Suppressor macrophage treated with lipopolysaccharide for 4 hours (primary cell): ENCODE results near the gene CFH.
"Not testable (repeated sequence)": the region's sequence is repeated elsewhere in the genome, so short reads cannot be mapped to it uniquely, and the experiment has no call there.

ENCODE experiments used
- DNase-seq: peaks from one replicate; pipeline ENCODE4 v3.0.0-alpha.2; 2020

Gene CFH

GRCh38 chr1:196651637-196652215, at the start of gene CFH:
CFH (plus strand) TSS chr1:196652043; CDS start chr1:196652118, 75 bp downstream.
- peak; percentile 37 for DNase-seq

DNA sequence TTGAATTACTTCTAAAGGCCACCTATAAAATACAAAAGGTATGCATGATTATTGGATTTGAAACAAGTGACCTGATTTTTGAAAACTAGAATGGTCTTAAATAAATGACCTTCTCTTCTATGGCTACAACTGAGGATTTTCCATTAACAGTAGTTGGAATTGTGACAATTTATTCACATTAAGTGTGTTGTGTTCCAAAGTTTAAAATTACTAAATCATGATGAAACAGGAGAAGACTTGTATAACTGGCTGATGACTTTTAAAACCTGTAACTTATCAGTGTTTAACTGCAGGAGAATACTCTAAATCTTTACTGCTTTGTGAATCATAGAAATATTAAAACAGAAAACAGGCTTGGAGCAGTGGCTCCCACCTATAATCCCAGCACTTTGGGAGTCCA, 48.2 kb upstream of the CFH start:
- DNase-seq, result no peak

DNA sequence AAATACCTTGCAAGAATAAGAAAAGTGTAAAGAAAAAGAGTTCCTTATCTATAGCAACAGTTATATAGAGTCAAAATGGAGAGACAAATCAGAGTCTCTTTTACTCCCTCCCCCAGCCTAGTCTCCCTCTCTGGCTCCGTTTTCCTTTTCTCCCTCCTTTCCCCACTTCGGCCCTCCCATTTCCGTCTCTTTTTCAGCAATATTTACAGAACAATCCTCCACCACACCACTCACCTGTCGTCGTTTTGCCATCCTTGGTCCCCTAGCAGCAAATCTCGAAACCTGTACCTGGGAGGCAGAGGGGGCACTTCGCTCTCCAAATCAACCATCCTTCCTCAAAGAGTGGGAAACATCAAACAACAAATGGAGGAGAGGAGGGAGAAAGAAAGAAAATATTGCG, 43.9 kb upstream of the CFH start:
- no peak for DNase-seq

GRCh38 chr1:196608390-196609369, 43.2 kb upstream of the CFH start, which contains the start of gene KCNT2:
KCNT2 (minus strand) TSS chr1:196608440; CDS start chr1:196608309, 131 bp downstream.
- no peak for DNase-seq

DNA sequence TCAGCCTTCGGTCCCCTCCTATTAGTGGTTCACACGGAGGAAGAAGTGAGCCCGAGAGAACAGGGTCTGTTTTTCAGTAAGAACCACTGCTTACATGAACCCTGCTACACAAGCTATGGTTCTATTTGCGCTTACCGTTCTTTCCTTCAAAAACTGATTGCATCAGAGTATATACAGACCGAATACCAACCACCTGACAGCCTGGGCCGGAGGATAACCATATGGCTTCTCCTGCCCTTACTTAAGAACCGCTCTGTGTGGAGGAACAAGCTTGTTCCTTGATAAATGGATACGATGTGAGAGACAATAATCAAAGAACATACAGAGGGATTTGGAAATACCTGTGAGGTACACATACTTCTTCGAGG, 42.5 kb upstream of the CFH start:
- no peak for DNase-seq

DNA sequence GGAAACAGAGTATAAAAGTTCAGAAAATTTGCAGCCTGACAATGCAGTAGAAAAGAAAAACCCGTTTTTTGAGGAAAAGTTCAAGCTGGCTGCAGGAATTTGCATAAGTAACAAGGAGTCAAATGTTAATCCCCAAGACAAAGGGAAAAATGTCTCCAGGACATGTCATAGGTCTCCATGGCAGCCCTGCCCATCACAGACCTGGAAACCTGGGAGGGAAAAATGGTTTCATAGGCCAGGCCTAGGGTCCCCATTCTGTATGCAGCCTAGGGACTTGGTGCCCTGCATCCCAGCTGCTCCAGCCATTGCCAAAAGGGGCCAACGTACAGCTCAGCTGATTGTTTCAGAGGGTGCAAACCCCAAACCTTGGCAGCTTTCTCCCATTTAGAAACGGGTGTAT, 40.0 kb upstream of the CFH start:
- DNase-seq, result no peak

GRCh38 chr1:196619721-196620120, 32.1 kb upstream of the CFH start:
- no peak for DNase-seq

DNA sequence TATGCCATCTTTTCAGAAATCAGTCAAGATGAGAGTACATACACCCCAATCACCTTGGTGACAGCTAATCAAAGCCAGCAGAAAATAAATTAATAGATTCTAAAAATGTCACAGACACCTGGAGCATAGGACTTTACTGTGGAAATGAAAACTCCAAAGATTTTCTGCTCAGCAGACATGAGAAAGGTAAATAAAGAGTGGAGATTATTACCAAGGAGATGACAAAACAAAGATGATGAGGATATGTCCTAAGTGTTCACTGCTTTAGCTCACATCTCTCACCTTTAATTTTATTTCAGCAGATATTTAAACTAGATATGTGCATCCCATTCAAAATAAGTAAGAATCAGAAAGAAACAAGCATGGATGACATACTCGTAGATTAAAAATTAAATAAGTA, 28.8 kb upstream of the CFH start:
- DNase-seq, result no peak

GRCh38 chr1:196628838-196629237, 23.0 kb upstream of the CFH start:
- DNase-seq, result no peak

GRCh38 chr1:196637606-196638005, 14.2 kb upstream of the CFH start:
- DNase-seq, result no peak

DNA sequence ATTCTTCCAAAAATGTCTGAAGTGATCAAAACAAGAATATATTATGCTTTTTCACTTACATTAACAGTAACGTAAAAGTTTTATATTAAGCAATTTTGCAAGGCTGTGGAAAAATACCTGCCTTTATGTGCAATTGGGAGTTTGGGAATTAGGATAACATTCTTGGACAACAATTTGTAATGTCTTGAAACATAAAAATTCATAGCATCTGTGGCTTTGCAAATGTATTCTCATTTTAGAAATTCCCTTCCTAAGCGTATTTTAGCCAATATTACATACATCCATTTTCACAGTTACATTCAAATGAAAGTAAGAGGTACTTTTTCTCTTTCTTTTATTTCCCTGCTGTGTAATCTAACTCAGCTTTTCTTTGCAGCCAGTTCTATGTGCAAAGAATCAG, 13.4 kb upstream of the CFH start:
- no peak for DNase-seq

DNA sequence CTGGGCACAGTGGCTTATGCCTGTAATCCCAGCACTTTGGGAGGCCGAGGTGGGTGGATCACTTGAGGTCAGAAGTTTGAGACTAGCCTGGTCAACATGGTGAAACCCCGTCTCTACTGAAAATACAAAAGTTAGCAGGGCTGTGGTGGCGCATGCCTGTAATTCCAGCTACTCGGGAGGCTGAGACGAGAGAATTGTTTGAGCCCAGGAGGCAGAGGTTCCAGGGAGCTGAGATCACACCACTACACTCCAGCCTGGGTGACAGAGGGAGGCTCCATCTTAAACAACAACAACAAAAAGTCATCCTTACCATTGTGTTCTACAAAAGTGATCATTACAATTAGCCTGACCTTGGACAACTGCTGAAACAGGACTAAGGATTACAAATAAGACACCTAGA, 12.6 kb upstream of the CFH start:
- not testable (repeated sequence) for DNase-seq

DNA sequence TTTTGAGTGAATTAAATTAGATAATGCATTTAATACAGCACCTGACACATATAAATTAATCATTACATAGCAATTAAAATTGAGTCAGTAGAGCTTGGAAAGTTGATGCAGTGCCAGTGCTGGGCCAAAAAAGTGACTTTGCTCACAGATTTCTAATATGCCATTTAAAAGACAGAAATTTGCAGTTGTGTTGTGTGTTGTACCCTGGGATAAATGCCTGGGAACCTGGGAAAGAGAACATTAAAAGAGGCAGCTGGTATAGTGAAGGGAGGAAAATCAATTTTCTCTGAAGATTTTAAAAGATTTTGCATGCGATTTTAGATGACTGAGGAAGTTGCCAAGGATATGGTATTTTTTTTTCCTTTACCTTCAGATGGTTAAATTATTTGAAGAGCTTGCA, 10.9 kb upstream of the CFH start:
- no peak for DNase-seq

DNA sequence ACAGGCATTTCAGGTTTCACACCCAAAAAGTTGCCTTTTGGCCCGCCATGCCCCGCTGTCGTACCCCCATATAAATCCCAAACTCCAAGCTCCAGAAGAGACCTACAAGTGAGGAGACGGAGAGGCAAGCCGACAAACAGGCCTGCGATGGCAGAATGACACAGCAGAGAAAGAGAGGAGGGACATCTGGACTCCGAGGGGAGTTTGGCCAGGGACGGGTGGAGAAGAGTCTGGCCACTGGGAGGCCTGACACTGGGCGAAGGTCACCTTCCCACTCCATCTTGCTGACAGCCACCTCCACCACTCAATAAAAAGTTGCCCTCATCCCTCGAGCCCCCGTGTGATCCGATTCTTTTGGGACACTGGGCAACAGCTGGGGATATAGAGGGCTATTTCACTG, 1.9 kb upstream of the CFH start:
- no peak for DNase-seq

DNA sequence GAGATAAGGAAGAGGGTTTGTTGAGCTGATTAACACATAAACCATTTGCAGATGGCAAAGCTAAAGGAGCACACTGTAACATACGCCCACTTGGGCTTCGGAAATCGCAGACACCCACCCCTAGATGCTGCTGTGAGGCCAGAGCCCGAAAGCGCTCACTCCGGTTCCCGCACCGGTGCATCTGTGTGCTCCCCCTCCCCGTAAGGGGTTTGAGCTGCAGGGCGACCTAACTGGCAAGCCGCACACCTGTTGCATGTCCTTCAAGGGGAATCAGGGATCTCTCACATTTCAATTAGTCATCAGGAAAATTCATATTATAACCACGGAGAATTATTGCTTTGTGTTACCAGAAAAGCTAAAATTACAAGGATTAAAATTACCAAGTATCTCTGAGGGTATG, 1.4 kb upstream of the CFH start:
- DNase-seq, result no peak

- no peak for DNase-seq
These were observed 764 bp upstream of the CFH start for GRCh38 chr1:196651079-196651478.

- DNase-seq, result no peak
These were observed 2.4 kb downstream of the CFH start for GRCh38 chr1:196654271-196654670.

DNA sequence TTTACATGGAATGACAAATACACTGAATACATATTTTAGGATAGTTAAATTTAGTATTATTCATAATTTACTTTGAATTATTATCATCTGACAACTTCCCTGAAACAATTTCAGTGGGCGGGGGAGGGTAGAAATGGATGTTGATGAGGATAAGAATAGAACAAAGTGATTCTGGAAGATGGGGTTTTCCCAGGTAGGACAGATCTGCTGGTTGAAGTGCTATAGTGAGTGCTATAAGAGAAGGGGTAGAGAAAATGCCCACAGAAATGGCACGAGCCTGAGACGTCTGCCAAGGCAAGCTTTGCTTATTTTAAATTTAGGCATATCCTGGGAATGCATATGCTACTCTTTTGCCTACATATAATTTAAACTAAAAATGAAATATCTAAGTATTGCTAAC, 3.2 kb downstream of the CFH start:
- DNase-seq, result no peak

DNA sequence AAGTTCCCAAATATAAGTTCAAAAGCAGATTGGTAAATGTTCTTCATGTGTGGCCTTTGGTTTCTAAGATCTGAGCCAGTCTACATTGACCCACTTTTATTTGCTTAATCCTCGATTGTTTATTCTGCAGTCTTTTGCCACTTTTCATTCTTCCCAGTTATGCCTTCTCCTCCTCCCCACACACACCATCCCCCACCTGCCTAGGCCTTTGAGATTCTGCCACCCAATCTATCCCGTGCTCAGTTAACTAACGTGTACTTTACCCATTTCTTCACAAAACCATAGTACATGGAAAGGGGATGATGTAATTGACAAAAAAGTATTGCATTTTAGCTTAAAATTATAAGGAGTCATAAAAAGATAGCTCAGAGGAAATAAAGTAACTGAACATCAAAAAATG, 3.7 kb downstream of the CFH start:
- no peak for DNase-seq

- no peak for DNase-seq
These were observed 7.6 kb downstream of the CFH start for GRCh38 chr1:196659471-196659870.

- DNase-seq, result no peak
These were observed 8.4 kb downstream of the CFH start for GRCh38 chr1:196660272-196660671.

DNA sequence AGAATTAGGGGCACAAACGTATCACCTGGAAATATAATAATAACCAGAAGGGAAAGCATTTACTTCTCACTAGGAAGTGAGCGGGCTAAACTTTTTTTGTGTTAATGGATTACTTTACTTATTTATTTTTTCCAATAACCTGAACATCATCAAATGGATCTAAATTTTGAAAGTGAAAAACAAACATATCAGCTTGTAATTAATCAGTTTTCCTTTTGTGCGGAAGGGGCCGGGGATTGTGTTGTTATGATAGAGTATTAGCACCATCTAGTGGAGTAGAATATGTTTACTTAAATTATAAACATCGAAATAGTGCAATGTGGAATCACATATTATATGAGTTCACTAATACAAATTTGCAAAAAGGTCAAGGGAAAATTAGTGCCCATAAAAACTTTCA, 9.0 kb downstream of the CFH start:
- DNase-seq, result peak; percentile 60

- DNase-seq, result no peak
These were observed 9.5 kb downstream of the CFH start for GRCh38 chr1:196661345-196661744.

DNA sequence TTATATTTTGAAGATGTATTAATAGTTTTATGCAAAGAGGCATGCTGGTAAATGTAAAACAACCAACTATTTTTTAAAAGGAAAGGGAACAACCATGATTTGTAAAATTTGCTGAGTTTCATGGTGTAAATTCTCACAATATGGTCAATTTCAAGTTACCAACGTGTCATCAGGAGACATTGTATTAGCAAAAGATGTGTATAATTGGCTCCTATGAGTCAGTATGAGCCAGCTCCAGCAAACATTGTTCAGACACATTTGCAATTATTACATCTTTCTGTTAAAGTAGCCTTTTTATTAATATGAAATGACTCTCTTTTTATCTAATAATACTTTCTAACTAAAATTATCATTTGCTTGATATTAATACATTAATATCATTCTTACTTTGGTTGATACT, 15.3 kb downstream of the CFH start:
- DNase-seq, result no peak

DNA sequence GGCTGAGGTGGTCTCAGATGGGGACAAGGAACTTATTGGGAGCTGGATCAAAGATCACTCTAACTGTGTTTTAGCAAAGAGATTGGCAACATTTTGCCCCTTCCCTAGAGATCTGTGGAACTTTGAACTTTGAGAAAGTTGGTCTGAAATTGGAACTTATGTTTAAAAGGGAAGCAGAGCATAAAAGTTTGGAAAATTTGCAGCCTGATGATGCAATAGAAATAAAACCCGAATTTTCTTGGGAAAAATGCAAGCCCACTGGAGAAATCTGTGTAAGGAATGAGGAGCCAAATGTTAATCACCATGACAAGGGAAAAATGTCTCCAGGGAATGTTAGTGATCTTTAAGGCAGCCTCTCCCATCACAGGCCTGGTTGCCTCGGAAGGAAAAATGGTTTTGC, 17.2 kb downstream of the CFH start:
- no peak for DNase-seq
